Smooth muscle cell (in vitro differentiated cells): ENCODE measurements around the gene ZXDC. TPM values are rescaled to one million over a fixed set of nuclear protein-coding genes. Genes with fewer than 3 reads are reported as not detected.

Experiments
- DNase-seq: peaks from one replicate; lab custom pipeline; 2025; ENCODE audit not compliant: unreplicated experiment; lab: John Stamatoyannopoulos, UW
- H2AFZ ChIP-seq: fragments of 200-600 bp; sonication (generic); 2 replicates; pipeline ENCODE4 v1.6.0; 2016; ENCODE audit warnings: antibody characterized with exemption, low read depth, mild to moderate bottlenecking
- H3F3A ChIP-seq: fragments of 200-600 bp; sonication (generic); 2 replicates; pipeline ENCODE4 v1.6.0; 2017; ENCODE audit warnings: antibody characterized with exemption, low read depth
- H3K27ac ChIP-seq: fragments of 200-600 bp; sonication (generic); 2 replicates; pipeline ENCODE4 v1.5.1; 2016; ENCODE audit warnings: low read depth, mild to moderate bottlenecking
- H3K27me3 ChIP-seq: fragments of 200-600 bp; sonication (generic); 2 replicates; pipeline ENCODE4 v1.6.1; 2016; ENCODE audit warnings: low read depth, mild to moderate bottlenecking
- H3K36me3 ChIP-seq: fragments of 200-600 bp; sonication (generic); 2 replicates; pipeline ENCODE4 v1.5.1; 2016; ENCODE audit warnings: low read depth
- H3K4me1 ChIP-seq: fragments of 200-600 bp; sonication (generic); 2 replicates; pipeline ENCODE4 v1.5.1; 2016; ENCODE audit warnings: low read depth
- H3K4me2 ChIP-seq: fragments of 200-600 bp; sonication (generic); 2 replicates; pipeline ENCODE4 v1.6.0; 2016; ENCODE audit warnings: mild to moderate bottlenecking
- H3K4me3 ChIP-seq: fragments of 200-600 bp; sonication (generic); 2 replicates; pipeline ENCODE4 v1.5.1; 2016; ENCODE audit warnings: mild to moderate bottlenecking
- H3K79me2 ChIP-seq: fragments of 200-600 bp; sonication (generic); 2 replicates; pipeline ENCODE4 v1.6.0; 2016; ENCODE audit warnings: low read depth, mild to moderate bottlenecking
- H3K9ac ChIP-seq: fragments of 200-600 bp; sonication (generic); 2 replicates; pipeline ENCODE4 v1.6.0; 2016; ENCODE audit warnings: low read depth
- H3K9me3 ChIP-seq: fragments of 200-600 bp; sonication (generic); replicated peaks from 2 replicates; pipeline ENCODE4 v1.5.1; 2016; ENCODE audit warnings: low read depth
- H4K20me1 ChIP-seq: fragments of 200-600 bp; sonication (generic); 2 replicates; pipeline ENCODE4 v1.6.0; 2016; ENCODE audit warnings: low read depth
- CTCF ChIP-seq: fragments of 200-600 bp; sonication (generic); IDR thresholded peaks from 2 replicates; pipeline ENCODE4 v1.5.1; 2017; ENCODE audit warnings: borderline replicate concordance, mild to moderate bottlenecking, antibody characterized with exemption; ENCODE audit not compliant: insufficient read depth, poor library complexity, severe bottlenecking
- WGBS: methylation state at CpG from one replicate; pipeline ENCODE4 v1.1.7; 2016; ENCODE audit warnings: low lambda C conversion rate; 5-methylcytosine and 5-hydroxymethylcytosine counted together
- polyA plus RNA-seq: library from polyadenylated mRNA; unstranded; fragments of >200 nt; fragmentation: Nextera tagmentation; extraction: Ambion mirVana; gene quantifications from 2 replicates; pipeline ENCODE4 v1.2.1, GENCODE V29; 2016
- total RNA-seq: library from RNA; depleted of rRNA; stranded (reverse); fragments of >200 nt; gene quantifications from 2 replicates; pipeline ENCODE4 v1.2.3, GENCODE V29; 2014

The ZXDC gene
- total and polyA plus RNA-seq, 2 experiments from 2014 or later: 9.2 to 20.4 TPM

- Histone ChIP-seq H4K20me1 (no peaks in the 10 kb centered on the region), H3K27me3 (peaks cover 30% of the 10 kb centered on the region), H3K4me3 (no peak overlapping the region), H3K4me2 (no peak overlapping the region), H3K36me3 (no peaks in the 10 kb centered on the region), H3F3A (no peaks in the 10 kb centered on the region), H3K4me1 (no peaks in the 10 kb centered on the region), H3K9ac (no peak overlapping the region), H2AFZ (no peak overlapping the region), H3K79me2 (no peaks in the 10 kb centered on the region), H3K9me3 (no peaks in the 10 kb centered on the region), H3K27ac (no peak overlapping the region)
- no peak for DNase-seq
- TF ChIP-seq CTCF: no peak
- 84% methylated on average over 10 of the region's 10 CpGs for WGBS
Measured at GRCh38 chr3:126519506-126520455, 44.1 kb upstream of the ZXDC start.

GRCh38 chr3:126518779-126519177 is 43.1 kb upstream of the ZXDC start:
- WGBS: 61% methylated on average over 4 of the region's 4 CpGs
- no peaks in the 10 kb centered on the region for H3F3A ChIP-seq
- H3K27ac ChIP-seq: no peak overlapping the region
- H3K4me3 ChIP-seq: no peak overlapping the region
- H3K79me2 ChIP-seq: no peaks in the 10 kb centered on the region
- H2AFZ ChIP-seq: no peak overlapping the region
- H4K20me1 ChIP-seq: no peaks in the 10 kb centered on the region
- H3K4me2 ChIP-seq: no peak overlapping the region
- H3K9ac ChIP-seq: no peak overlapping the region
- no peak for DNase-seq
- TF ChIP-seq CTCF: no peak
- no peaks in the 10 kb centered on the region for H3K4me1 ChIP-seq
- no peaks in the 10 kb centered on the region for H3K36me3 ChIP-seq
- H3K9me3 ChIP-seq: no peaks in the 10 kb centered on the region
- peaks cover 21% of the 10 kb centered on the region for H3K27me3 ChIP-seq

GRCh38 chr3:126517986-126518778 is 42.5 kb upstream of the ZXDC start:
- 93% methylated on average over 14 of the region's 15 CpGs for WGBS
- DNase-seq: no peak
- Histone ChIP-seq H3K36me3 (no peaks in the 10 kb centered on the region), H3K9ac (no peak overlapping the region), H3K4me2 (no peak overlapping the region), H3K4me3 (no peak overlapping the region), H3K27ac (no peak overlapping the region), H3K9me3 (no peaks in the 10 kb centered on the region), H2AFZ (no peak overlapping the region), H3K79me2 (no peaks in the 10 kb centered on the region), H3K27me3 (peaks cover 15% of the 10 kb centered on the region), H4K20me1 (no peaks in the 10 kb centered on the region), H3K4me1 (no peaks in the 10 kb centered on the region), H3F3A (no peaks in the 10 kb centered on the region)
- no peak for TF ChIP-seq CTCF
